GM13977 (cell line): ENCODE data around the gene ZNF574.

ENCODE experiments used
- DNase-seq: peaks from one replicate; pipeline ENCODE4 v3.0.0; 2012; ENCODE audit warnings: low spot score
- in situ Hi-C: fragments of 300-500 bp; cut with MboI; formaldehyde crosslinking; loops from one replicate; pipeline ENCODE4 v1.12.0; 2022; ENCODE audit warnings: low sequenced_read_pairs, low pct_unique_long_range_greater_than_20kb, mixed read lengths, inconsistent platforms; ENCODE audit not compliant: unreplicated experiment
- TF ChIP-seq, protein P1 (sequence below): IDR thresholded peaks from 2 replicates; pipeline ENCODE4 v1.5.1; 2012; ENCODE audit warnings: mild to moderate bottlenecking, control low read depth; ENCODE audit not compliant: insufficient read depth; ENCODE audit errors: extremely low read depth, missing control alignments

The ZNF574 gene

DNA sequence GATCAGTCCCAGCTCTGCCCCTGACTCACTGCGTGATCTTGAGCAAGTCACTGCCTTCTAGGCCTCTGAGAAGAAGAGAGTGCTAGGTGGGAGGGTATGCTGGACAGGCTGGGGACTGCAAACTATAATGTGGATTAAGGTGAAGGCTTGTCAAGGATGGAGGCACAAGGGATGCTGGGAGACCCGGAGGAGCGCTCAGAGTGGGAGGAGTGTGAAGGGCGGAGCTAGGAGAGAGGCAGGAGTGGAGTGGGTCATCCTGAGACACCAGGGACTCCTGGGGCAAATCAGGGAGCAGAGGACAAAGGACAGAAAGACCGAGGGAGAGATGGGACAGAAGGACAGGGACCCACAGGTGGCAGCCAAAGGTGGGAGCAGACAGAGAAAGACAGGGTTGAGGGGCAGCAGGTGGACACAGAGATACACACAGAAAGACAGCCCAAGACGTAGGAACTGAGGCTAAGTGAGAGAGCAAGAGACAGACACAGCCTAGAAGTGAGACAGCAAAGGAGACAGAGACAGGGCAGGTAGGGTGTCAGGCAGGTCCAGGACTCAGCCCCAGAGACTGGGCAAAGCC is 8.6 kb upstream of the ZNF574 start:
- DNase-seq = no peak
- TF ChIP-seq, protein P1, sequence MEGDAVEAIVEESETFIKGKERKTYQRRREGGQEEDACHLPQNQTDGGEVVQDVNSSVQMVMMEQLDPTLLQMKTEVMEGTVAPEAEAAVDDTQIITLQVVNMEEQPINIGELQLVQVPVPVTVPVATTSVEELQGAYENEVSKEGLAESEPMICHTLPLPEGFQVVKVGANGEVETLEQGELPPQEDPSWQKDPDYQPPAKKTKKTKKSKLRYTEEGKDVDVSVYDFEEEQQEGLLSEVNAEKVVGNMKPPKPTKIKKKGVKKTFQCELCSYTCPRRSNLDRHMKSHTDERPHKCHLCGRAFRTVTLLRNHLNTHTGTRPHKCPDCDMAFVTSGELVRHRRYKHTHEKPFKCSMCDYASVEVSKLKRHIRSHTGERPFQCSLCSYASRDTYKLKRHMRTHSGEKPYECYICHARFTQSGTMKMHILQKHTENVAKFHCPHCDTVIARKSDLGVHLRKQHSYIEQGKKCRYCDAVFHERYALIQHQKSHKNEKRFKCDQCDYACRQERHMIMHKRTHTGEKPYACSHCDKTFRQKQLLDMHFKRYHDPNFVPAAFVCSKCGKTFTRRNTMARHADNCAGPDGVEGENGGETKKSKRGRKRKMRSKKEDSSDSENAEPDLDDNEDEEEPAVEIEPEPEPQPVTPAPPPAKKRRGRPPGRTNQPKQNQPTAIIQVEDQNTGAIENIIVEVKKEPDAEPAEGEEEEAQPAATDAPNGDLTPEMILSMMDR = no peak
- in situ Hi-C loops = no loop called here

DNA sequence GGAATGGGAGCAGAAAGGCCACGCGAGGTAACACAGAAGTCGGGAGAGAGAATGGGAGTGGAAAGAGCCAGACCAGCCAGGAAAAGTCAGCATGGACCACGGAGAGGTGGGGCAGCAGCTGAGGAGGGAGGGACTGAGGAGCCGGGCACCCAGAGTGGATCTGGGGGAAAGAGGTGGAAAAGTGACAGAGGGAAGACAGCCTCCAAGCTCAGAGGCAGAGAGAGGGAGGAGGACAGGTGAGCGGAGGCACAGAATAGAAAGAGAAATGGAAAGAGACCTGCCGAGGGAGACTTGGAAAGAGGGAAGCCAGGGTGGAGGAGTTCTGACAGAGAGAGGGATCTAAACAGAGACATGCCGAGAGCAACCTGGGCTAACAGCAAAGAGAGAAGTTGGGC is 7.6 kb upstream of the ZNF574 start:
- TF ChIP-seq, protein P1 = no peak
- no peak for DNase-seq
- in situ Hi-C loops = no loop called here

DNA sequence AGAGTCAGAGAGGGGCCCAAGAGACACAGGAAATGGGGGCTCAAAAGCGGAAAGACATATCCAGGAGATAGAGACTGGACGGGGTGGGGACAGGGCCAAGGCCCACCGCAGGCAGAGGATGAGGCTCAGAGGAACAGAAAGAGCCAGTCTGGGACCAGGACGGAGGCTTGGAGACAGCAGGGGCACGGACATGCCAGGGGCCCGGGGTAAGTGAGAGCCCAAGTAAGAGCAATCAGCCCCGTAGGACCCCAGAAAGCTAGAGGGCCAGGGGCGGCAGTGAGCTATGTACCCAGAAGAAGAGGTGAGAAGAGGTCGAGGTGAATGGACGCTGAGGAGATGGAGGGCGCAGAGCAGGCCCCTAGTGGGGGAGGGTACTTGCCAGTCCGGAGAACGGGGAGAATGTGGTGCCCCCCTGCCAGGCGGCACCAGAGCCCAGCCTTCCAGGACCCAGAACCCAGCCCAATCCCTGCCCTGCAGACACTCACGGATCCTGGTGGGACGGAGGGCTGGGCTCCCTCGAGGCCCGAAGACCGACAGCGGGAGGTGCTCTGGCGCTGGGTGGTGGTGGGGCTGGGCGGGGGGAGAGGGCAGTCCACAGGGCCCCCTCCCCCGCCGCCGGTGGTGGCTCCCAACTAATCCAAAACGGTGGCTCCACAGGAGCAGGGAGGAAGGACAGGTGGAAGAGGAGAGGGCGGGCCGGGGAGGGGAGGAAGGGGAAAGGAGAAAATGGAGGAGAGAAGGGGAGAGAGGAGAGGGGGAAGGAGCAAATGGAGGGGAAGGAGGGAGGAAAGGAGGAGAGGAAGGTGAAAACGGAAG is 7.0 kb upstream of the ZNF574 start:
- in situ Hi-C loops = no loop called here
- no peak for DNase-seq
- TF ChIP-seq, protein P1 = no peak

DNA sequence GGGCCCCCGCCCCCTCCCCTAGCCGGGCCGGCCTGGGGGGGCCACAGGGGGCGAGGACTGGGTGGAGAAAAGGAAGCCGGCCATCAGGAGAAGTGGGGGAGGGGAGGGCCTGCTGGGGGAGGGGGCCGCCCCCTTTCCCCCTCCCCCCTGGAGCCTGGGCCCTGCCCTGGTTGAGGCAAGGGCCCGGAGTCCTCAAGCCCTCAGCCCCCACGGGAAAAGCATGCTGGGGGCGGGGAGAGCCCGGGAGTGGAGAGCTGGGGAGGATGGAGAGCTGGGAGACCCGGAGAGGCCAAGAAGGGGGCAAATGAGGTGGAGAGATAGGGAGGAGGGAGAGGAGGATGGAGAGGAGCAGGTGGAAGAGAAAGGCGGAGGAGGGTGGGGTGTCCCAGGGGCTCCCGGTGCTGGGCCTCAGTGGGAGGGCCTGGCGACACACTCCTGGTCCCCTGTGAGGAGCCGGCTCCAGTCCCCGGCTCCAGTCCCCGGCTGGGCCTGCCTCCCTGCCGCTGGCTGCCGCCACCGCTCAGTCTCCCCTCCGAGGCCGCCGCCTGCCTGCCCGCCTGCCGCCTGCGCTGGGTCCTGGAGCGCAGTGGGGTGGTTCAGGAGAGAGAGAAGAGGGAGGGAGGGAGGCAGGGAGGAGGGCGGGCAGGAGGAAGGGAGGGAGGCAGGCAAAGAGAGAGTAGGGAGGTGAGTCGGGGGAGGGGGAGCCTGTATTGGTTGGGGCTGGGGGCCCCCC is 6.2 kb upstream of the ZNF574 start, which contains the start of gene GRIK5:
Gene GRIK5, minus strand, starts transcription at position 588 of the 733 bp plus-strand sequence. CDS start 4,436 bp downstream, outside the sequence.
- TF ChIP-seq, protein P1 = no peak
- DNase-seq = no peak
- in situ Hi-C loops = no loop called here

DNA sequence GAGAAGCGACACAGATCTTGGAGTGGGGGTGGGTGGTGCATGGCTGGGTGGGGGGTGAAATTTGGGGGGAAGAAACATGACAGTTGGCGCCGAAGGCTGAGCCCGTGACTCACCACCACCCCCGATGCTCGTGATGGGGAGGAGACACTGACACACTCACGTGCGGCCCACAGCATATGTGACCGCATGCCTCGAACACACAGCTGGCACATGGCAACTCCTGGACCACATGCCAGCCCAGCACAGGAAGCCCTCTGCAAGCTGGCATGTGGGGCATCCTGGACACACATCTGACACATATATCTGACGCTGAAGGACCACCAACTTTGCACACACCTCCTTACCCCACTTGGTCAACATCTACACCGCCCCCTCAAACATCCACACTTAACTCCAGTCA is 4.7 kb upstream of the ZNF574 start:
- in situ Hi-C loops = no loop called here
- TF ChIP-seq, protein P1 = no peak
- DNase-seq = no peak

DNA sequence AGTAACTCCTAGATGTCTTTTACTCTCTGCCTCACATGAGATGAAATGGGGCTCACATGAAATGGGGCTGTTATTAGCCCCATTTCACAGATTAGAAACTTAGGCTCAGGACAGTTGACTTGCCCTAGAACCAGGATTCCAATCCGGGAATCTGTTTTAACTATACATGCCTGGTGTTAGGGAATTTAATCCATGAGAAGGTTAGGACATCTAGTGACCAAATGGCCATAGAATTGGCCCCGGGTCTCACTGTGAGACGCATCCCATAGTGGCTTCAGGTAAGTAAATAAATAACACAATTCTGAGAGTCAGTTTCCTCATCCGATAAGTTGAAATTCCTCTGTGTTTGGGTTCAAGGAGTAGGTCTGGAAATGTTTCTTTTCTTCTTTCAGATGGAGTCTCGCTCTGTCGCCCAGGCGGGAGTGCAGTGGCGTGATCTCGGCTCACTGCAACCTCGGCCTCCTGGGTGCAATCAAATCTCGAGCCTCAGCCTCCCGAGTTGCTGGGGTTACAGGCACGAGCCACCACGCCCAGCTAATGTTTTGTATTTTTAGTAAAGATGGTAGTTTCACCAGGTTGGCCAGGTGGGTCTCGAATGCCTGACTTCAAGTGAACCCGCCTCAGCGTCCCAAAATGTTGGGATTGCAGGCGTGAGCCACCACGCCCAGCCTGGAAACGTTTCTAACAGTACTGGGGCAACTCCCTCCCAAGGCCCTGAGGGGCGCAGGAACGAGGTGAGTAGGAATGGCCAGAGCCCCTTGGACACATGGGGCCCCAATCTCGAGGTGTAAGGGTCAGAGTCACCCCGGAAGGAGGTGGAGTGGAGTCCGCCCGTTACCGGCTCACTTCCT is 1.2 kb upstream of the ZNF574 start:
- DNase-seq = peak; percentile 61
- in situ Hi-C loops = no loop called here

More for the DNA sequence above, 1.2 kb upstream of the ZNF574 start:
- TF ChIP-seq, protein P1 = no peak
